Measurements from ENCODE around the gene KRTAP12-1.

The KRTAP12-1 gene, protein sequence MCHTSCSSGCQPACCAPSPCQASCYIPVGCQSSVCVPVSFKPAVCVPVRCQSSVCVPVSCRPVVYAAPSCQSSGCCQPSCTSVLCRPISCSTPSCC

DNA sequence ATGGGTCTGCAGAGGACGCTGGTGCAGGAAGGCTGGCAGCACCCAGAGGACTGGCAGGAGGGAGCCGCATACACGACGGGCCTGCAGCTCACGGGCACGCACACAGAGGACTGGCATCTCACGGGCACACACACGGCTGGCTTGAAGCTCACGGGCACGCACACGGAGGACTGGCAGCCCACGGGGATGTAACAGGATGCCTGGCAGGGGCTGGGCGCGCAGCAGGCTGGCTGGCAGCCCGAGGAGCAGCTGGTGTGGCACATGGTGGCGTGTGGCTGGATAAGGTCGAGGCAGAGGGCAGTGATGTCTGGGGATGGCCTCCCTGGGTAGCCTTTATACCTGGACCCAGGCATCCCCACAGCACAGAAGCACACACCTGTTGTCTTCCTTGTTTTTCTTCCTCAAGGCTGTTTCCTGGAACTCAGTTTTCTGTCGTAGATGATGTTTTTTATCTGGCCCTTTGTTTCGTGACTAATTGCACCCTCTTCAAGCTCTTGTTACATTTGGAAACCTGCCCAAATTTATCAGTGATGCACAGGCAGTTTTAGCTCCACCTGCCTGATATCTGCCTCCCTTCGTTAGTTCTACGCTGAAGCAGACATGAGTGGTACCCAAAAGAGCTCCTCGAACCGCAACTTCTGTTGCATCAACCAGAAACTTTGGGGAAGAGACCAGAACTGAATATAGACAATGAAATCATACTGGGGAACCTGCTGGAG lies at the start of gene KRTAP12-1:
TSS of gene KRTAP12-1 (minus strand) at position 303 of the 719 bp plus-strand sequence. CDS start at position 263, 40 bp downstream.
- no peak for DNase-seq (ENCODE audit: low read depth in 1 of 2, low spot score in 1 of 2)

DNA sequence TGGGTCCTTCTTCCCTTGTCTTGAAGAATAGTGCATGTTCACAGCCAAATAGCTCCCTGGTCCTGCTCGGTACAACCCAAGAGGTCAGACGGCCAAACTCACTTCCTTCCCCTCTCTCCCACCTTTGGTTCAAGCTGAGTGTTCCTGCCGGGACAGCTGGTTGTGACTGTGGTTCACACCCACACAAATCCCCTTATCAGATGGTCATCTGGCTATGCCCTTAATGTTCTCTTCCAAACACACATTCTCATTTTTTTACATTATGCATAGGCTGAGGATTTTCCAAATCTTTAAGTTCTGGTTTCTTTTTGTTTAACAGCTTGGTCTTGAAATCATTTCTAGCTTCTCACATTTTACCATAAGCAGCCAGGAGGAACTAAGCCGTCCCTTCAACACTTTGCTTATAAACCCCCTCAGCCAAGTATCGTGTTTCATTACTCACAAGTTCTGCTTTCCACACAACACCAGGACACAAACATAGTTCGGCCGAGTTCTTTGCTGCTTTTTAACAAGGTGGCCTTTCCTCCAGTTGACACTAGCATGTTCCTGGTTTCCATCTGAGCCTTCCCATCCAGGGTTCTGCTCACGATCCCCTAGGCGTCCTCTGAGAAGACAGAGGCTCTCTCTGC lies 49.1 kb upstream of the KRTAP12-1 start:
- DNase-seq (ENCODE audit: low read depth in 1 of 2, low spot score in 1 of 2): no peak

DNA sequence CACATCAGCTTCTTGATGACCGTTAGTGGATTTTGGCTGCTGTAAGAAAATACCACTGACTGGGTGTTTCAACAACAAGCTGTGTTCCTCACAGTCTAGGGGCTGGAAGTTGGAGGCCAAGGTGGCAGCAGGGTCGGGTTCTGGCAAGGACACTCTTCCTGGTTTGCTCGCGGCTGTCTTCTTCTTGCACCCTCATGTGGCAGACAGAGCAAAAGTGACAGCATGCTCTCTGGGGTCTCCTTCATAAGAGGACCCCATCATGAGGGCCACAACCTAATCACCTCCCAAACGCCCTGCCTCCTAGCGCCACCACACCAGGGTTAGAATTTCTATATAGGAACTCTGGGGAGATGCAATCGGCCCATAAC lies 48.0 kb upstream of the KRTAP12-1 start:
- DNase-seq (ENCODE audit: low read depth in 1 of 2, low spot score in 1 of 2): no peak

DNA sequence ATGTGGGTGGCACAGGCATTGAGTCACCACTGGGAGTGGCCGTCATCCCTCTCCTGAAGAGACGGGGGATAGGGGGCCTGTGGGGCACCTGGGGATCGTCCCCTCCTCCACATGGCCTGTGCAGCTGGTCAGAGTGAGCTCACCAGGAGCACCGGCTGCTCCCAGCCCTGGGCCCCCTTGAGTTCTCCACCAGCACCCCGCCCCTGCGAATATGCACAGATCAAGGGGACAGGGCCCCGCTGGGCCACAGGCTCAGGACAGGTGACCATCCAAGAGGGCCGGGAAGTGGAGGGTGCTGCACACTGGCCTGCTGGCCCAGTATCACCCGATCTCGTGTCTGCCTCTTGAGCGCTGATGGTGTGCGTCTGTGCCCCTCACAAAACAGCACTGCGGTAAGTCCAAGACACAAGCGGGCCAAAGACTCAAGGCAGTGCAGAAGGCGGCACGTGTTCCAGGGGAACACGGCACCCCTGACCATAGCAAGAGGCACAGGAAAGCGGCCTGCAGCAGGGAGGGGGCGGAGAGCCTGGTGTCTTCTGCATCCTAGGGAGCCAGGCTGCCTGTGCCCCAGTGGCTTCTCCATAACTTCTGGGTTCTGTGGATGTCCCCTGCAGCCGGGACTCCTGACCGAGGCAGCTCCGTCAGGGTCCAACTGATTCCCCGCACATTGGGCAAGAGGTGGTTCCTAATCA lies 47.5 kb upstream of the KRTAP12-1 start:
- no peak for DNase-seq (ENCODE audit: low read depth in 1 of 2, low spot score in 1 of 2)

DNA sequence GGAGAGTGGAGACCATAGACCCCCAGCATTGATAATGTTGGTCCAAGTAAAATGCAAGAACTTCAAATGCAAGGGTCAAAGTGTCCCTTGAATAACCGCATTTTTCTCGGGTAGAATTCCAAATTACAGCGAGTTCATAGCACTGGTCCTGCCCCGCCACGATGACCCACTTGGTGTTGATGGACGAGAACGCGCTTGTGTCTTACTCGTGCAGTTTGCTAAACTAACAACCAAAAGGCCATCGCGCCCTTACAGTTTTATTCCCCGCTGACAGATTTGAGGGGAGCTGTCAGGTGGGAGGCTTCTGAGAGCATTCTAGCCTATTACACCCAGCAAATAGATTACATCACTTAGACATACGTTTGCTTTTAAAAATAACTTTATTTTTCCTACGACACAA lies 46.8 kb upstream of the KRTAP12-1 start:
- no peak for DNase-seq (ENCODE audit: low read depth in 1 of 2, low spot score in 1 of 2)

DNA sequence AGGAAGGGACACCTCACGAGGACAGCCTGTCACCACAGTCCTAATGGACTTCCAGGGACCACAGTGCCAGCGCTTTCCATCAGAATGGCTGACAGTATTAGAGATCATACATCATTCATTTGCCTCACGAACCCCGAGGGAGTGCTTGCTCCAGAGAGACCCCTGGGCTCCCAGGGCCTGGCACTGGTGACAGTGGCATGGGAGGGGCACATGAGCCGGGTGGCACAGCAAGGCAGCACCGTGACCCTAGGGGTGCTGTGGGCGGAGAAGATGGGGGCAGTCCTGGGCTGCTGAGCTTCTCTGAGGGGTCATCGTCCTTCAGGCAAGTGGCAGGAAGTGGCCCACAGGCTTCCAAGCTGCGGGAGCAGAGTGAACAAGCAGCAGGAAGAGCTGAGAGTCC lies 45.8 kb upstream of the KRTAP12-1 start:
- DNase-seq (ENCODE audit: low read depth in 1 of 2, low spot score in 1 of 2): no peak

DNA sequence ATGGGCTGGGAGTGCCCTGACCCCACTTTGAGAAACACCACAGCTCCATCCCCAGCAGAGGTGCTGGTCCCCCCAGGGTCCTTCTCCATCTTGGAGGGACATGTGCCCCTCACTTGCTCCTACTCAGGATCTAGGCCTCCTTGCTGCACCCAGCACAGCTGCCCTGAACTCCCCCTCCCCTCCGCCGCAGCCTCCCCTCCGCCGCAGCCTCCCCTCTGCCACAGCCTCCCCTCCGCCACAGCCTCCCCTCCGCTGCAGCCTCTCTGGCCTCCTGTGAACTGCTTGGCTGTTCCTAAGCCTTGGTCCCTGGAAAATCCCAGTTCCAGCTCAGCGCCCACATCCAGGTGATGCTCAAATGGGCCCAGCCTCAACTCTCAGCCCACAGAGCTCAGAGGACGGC lies 45.4 kb upstream of the KRTAP12-1 start:
- DNase-seq (ENCODE audit: low read depth in 1 of 2, low spot score in 1 of 2): no peak

DNA sequence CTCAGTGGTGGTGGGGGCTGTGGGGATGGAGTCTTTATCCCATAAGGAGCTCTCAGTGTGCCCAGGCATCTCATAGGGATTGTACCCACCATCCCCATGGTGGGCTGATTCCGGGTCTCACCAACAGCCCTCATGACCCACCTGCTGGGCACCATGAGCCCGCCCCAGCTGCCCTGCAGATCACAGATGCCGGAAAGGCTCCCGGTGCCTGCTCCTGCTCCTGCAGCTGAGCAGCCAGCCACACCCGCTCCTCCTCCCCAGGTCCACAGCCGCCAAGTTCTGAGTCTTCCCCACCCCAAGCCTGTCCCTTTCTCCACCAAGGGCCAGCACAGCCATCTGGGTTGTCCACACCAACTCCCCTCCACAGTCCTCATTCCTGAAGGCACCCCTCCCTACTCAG lies 44.9 kb upstream of the KRTAP12-1 start:
- no peak for DNase-seq (ENCODE audit: low read depth in 1 of 2, low spot score in 1 of 2)

DNA sequence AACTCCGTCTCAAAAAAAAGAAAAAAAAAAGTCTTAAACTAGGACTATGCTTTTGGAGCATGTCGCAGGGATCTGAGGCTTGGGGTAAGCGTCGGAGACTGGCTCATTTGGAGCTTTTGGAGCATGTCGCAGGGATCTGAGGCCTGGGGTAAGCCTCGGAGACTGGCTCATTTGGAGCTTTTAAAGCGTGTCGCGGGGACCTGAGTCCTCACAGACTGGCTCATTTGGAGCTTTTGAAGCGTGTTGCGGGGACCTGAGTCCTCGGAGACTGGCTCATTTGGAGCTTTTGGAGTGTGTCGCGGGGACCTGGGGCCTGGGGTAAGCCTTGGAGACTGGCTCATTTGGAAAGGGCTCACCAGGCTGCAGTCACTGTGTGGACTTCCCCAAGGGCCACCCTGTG lies 43.0 kb upstream of the KRTAP12-1 start:
- DNase-seq (ENCODE audit: low read depth in 1 of 2, low spot score in 1 of 2): no peak

DNA sequence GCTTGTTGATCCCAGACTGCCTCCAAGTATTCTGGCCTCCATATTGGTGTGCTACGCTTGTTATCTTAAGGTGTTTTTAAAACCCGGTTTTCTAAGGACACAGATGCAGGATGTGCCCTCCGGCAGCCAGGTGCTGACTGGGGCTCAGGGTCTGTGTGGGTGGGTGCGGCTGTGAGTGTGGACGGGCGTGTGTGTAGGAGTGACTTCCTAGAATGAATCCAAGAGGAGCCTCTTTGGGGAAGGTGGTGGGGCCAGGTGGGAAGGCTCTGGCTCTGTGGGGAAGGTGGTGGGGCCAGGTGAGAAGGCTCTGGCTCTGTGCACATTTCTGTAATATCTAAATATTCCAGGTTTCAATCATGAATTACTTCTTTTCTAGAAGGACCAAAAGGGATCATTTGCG lies 42.2 kb upstream of the KRTAP12-1 start:
- no peak for DNase-seq (ENCODE audit: low read depth in 1 of 2, low spot score in 1 of 2)

DNA sequence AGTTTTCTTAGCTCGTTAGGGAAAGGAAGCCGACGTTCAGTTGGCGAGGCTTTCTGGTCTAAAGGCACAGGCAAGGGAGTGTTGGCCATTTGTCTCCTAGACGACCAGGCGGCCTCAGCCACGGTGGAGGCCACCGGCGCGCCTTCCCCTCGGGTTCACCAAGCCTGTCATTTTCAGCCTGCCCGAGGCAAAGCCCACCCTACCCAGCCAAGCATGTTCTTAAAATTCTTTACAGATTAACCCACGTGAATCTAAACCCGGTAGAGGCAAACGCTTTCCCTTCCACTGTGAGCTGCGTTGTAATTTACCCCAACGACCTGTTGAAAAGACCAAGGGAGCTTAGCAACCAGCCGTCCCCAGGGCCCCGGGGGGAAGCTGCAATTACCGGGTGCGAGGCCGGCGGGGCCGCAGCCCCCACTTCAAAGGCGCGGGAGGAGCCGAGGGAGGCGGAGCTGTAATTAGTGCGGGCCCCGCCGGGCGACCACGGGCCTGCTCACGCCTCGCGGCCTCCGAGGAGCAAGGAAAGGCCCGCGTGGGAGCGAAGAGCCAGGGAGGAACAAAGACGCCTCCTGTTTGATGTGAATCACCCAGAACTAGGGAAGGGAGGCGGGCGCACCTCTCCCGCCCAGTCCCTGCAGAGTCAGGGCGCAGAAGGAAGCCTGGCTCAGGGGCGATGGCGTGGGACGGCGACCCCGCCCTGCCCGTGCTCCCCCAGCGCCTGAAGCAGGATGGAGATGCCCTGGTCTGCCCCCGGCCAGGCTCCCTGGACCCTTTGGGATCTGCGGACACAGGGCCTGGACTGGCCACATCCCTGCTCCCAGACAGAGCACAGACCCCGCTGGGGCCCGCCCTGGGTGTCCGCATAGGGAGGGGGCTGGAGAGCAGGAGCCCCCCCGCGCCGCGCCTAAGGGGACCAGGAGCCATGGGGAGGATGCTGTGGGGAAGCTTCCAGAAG lies 41.5 kb upstream of the KRTAP12-1 start:
- no peak for DNase-seq (ENCODE audit: low read depth in 1 of 2, low spot score in 1 of 2)

DNA sequence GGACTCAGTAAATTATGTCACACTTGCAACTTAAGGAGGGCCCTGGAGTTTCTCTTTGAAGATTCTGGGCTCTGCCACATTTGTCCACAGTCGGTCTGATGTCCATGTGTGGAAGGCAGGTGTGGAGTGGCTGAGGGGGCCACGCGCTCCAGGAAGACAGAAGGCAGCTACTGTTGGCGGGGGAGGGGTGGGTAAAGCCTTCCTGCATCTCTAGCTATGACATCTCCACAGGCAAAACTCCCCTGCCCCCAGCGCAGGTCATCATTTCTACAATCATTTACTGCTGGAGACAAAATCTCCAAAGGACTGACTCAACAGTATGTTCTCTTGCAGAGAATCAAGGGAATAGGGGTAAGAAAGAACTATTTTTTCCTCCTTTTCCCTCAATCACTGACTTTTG lies 40.8 kb upstream of the KRTAP12-1 start:
- no peak for DNase-seq (ENCODE audit: low read depth in 1 of 2, low spot score in 1 of 2)

DNA sequence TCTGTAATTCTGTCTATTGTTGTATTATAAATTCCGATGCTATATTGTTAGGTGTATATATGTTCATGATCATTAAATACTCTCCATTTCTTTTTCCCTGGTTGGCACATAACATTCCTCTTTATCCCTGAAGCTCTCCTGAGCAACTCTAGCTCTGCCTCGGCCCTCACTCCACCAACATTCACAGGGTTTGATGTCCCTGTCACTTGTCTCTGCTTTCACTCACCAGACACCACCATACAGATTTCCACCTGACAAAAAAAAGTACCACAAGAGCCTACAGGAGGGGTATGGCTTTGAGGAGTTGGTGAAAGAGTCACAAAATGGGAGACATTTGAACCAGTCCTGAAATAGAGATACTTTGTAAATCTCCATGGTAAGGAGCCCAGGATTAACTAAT lies 38.2 kb upstream of the KRTAP12-1 start:
- DNase-seq (ENCODE audit: low read depth in 1 of 2, low spot score in 1 of 2): no peak

DNA sequence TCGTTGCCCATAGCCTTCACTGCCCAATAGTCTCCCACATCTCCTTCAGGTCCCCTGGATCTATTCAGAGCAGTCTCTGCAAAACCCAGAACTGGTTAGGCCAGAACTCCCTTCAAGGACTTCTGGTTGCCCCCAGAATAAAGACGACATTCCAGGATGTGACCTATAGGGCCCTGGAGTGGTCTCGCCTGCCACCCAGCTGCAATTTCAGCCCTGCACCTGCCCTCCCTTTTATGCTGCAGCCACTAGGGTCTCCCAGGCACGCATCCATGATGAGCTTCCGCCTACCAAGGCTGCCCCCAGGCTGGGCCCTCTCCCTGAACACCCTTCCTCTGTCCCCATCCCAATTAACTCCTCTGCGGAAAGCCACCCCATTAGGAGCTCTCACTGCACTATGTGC lies 36.6 kb upstream of the KRTAP12-1 start:
- no peak for DNase-seq (ENCODE audit: low read depth in 1 of 2, low spot score in 1 of 2)

DNA sequence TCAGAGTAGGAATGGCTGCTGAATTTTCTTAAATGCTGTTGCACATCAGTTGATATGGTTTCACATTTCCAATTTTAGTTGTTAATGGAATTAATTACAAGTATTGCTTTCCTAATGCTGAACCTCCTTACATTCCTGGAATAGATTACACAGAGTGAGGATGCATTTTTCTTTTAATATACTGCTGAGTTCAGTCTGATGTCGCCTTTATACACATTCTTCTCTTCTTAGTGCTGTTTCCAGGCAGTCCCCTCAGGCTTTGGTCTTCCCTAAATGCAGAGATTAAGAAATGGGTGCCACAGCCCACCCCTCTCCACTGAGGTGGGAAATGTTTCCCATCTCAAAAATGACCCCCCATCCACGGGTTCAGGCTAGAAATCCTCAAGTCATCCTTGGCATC lies 36.1 kb upstream of the KRTAP12-1 start:
- DNase-seq (ENCODE audit: low read depth in 1 of 2, low spot score in 1 of 2): no peak

DNA sequence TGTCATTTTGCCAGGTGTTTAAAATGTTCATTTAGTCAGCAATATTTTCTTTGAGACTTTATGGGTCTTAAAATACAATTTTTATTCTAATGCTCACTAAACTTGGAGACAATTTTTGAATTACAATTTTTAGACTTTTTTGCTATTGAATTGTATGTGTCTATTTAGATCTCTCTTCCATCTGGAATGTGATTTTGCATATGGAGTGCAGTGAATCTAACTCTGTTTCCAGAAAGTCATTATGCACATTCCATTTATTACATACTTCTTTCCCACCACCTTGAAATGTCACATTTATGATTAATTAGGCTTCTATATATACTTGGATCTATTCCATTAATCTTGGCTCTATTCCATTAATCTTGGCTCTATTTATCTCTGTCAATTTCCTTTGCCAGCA lies 35.0 kb upstream of the KRTAP12-1 start:
- no peak for DNase-seq (ENCODE audit: low read depth in 1 of 2, low spot score in 1 of 2)

DNA sequence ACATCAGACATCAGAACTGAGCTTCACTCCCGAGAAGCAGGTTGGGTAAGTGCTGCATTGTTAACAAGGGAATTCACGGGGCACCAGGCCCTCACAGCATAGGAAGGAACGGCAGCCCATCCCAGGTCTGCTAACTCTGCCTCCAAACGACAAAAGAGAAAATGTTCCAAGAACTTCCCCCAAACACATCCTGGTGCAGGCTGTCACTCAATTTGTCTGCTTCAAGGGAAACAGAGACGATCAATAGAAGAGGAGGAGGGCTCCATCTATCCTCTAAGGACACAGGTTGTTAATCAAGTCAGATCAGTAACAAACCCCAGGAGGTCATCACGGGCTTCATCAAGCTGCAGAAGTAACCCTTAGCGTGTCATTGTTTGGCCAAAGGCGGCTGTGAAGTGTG lies 32.9 kb upstream of the KRTAP12-1 start:
- DNase-seq (ENCODE audit: low read depth in 1 of 2, low spot score in 1 of 2): no peak

DNA sequence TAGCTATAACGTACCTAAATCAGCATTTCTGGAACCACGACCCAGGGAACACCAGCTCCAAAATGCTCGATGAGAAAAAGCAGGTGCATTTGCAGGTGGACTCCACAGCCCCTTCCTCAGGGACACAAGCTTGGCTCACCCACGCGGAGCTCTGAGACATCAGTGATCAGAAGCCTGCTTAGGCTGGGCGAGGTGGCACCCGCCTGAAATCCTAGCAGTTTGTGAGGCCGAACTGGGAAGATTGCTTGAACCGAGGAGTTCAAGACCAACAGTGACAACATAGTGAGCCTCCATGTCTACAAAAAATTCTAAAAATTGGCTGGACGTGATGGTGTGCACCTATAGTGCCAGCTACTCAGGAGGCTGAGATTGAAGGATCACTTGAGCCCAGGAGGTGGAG lies 31.9 kb upstream of the KRTAP12-1 start:
- no peak for DNase-seq (ENCODE audit: low read depth in 1 of 2, low spot score in 1 of 2)

DNA sequence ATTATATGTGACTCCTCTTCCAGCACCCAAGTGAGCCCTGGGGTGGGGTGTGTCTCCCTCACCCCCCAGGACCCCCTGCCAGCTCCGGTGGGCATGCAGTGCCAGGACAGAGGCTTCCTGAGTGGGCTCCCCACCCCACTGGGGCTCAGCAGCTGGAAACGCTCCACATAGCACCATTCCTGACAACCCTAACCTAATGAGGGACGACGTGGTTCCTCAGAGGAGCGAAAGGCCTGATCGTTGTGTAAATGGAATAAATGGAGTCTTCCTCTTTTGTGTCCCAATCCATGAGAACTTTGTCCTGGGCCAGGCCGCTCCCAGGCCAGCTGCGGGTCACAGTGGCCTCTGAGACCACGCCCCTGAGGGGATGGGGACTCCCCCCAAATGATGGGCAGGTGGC lies 31.2 kb upstream of the KRTAP12-1 start:
- DNase-seq (ENCODE audit: low read depth in 1 of 2, low spot score in 1 of 2): no peak

DNA sequence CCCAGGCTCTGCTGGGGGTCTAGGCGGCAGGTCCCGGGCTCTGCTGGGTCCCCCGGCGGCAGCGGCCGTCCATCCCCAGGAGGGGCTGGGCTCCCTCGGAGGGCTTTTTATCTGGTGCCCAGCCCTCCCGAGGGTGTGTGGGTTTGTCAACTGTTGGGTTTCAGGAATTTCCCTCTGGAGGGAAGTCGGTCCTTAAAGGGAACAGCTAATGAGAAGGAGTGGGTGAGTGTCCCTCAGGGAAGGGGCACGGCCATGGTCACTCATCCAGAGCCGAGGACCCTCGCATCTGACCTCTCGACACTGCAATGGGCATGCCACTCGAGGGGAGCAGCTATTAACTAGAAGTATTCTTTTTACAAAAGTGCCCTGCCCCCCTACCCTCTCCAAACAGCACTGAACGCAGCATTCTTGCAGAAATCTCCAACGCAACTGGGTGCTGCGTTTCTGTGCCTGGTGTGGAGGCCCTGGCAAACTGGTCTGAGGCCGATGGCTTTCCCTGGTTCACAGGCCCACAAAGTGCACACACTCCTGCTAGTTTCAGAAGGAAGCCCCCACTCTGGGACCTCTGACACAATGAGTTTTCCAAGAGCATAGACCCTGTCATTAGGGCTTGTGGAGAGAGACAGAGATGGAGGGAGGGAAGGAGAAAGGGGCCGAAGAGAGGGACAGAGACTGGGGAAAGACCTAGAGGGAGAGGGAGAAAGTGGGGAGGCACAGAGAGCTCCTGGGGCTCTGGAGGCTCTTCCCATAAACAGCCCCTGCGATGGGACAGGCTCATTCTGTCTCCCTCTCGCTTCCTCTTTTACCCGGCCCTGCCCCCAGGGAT lies 30.5 kb upstream of the KRTAP12-1 start:
- no peak for DNase-seq (ENCODE audit: low read depth in 1 of 2, low spot score in 1 of 2)

All from activated CD4-positive, alpha-beta T cell treated with anti-CD3 and anti-CD28 coated beads, Interleukin-2, amount 50 U/mL, for 24 hours (primary cell).